Neural progenitor cell (in vitro differentiated cells): ENCODE data around the gene CADM1. TPM values are rescaled to one million over a fixed set of nuclear protein-coding genes. Genes with fewer than 3 reads are reported as not detected.

Experiments used
- DNase-seq: peaks from one replicate; pipeline ENCODE4 v3.0.0-alpha.2; 2016; ENCODE audit warnings: low spot score
- H2AFZ ChIP-seq: fragments of 200-600 bp; sonication (generic); replicated peaks from 2 replicates; pipeline ENCODE4 v1.6.1; 2016; ENCODE audit warnings: antibody characterized with exemption
- H3F3A ChIP-seq: fragments of 200-600 bp; sonication (generic); 2 replicates; pipeline ENCODE4 v1.6.1; 2016; ENCODE audit warnings: antibody characterized with exemption, low read depth
- H3K27ac ChIP-seq: fragments of 200-600 bp; sonication (generic); 2 replicates; pipeline ENCODE4 v1.5.1; 2016; ENCODE audit warnings: mild to moderate bottlenecking
- H3K27me3 ChIP-seq: fragments of 200-600 bp; sonication (generic); 2 replicates; pipeline ENCODE4 v1.6.1; 2016; ENCODE audit warnings: mild to moderate bottlenecking, moderate library complexity
- H3K36me3 ChIP-seq: fragments of 200-600 bp; sonication (generic); 2 replicates; pipeline ENCODE4 v1.5.1; 2016
- H3K4me1 ChIP-seq: fragments of 200-600 bp; sonication (generic); 2 replicates; pipeline ENCODE4 v1.6.1; 2016; ENCODE audit warnings: mixed run types
- H3K4me2 ChIP-seq: fragments of 200-600 bp; sonication (generic); 2 replicates; pipeline ENCODE4 v1.6.1; 2016
- H3K4me3 ChIP-seq: fragments of 200-600 bp; sonication (generic); 2 replicates; pipeline ENCODE4 v1.5.1; 2016
- H3K79me2 ChIP-seq: fragments of 200-600 bp; sonication (generic); 2 replicates; pipeline ENCODE4 v1.6.1; 2016; ENCODE audit warnings: low read depth
- H3K9ac ChIP-seq: fragments of 200-600 bp; sonication (generic); 2 replicates; pipeline ENCODE4 v1.6.1; 2016
- H3K9me3 ChIP-seq: fragments of 200-600 bp; sonication (generic); 2 replicates; pipeline ENCODE4 v1.5.1; 2016; ENCODE audit warnings: low read depth
- H4K20me1 ChIP-seq: fragments of 200-600 bp; sonication (generic); 2 replicates; pipeline ENCODE4 v1.6.1; 2016; ENCODE audit warnings: low read depth
- H3K27ac Mint-ChIP-seq: 3 replicates; pipeline ENCODE4 v1.8.0; 2021; ENCODE audit warnings: mixed read lengths
- H3K27me3 Mint-ChIP-seq: 2 replicates; pipeline ENCODE4 v1.8.0; 2022; ENCODE audit warnings: low read depth, mild to moderate bottlenecking, inconsistent platforms, moderate library complexity, mixed read lengths; ENCODE audit not compliant: insufficient read depth
- H3K36me3 Mint-ChIP-seq: 3 replicates; pipeline ENCODE4 v1.8.0; 2021; ENCODE audit warnings: mixed read lengths
- H3K4me1 Mint-ChIP-seq: 3 replicates; pipeline ENCODE4 v1.8.0; 2021; ENCODE audit warnings: mixed read lengths
- H3K4me3 Mint-ChIP-seq: 3 replicates; pipeline ENCODE4 v1.8.0; 2021; ENCODE audit warnings: mild to moderate bottlenecking, moderate library complexity, mixed read lengths
- H3K9me3 Mint-ChIP-seq: 3 replicates; pipeline ENCODE4 v1.8.0; 2020; ENCODE audit warnings: mixed read lengths
- EZH2 ChIP-seq: fragments of 200-600 bp; sonication (generic); IDR thresholded peaks from 2 replicates; pipeline ENCODE4 v1.6.1; 2017; ENCODE audit warnings: antibody characterized with exemption, mild to moderate bottlenecking, moderate library complexity
- EZH2phosphoT487 ChIP-seq: fragments of 200-600 bp; sonication (generic); IDR thresholded peaks from 2 replicates; pipeline ENCODE4 v1.6.1; 2017; ENCODE audit warnings: antibody characterized with exemption
- total RNA-seq: library from RNA; depleted of rRNA; stranded (reverse); fragments of >200 nt; gene quantifications from 2 replicates; pipeline ENCODE4 v1.2.3, GENCODE V29; 2015; ENCODE audit warnings: low replicate concordance
- TF ChIP-seq, protein P1 (sequence below): fragments of 200-600 bp; sonication (generic); IDR thresholded peaks from 2 replicates; pipeline ENCODE4 v1.5.1; 2017; ENCODE audit warnings: antibody characterized with exemption, mild to moderate bottlenecking

CADM1 gene
- total RNA-seq, 1 donor from 2014 or later, result 123 TPM

DNA sequence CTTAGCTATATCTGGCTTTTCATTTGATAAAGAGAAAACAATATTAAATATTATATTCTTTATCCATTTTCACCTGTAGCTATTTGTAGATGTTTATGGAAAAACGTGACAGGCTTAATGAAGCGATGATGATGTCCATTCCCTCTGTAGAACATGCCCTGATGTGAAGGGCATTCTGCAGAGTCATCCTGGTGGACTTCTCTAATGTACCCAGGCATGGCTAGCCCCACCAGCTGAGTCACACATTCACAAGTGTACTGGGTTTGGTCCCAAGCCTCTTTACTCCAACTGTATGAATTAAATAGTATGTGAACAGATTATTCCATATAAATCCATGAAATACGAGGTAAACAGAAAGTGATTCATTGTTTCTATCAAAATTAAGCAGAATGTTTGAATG is 139.3 kb downstream of the CADM1 start:
- TF ChIP-seq EZH2phosphoT487 (no peak), EZH2 (no peak)
- TF ChIP-seq, protein P1, sequence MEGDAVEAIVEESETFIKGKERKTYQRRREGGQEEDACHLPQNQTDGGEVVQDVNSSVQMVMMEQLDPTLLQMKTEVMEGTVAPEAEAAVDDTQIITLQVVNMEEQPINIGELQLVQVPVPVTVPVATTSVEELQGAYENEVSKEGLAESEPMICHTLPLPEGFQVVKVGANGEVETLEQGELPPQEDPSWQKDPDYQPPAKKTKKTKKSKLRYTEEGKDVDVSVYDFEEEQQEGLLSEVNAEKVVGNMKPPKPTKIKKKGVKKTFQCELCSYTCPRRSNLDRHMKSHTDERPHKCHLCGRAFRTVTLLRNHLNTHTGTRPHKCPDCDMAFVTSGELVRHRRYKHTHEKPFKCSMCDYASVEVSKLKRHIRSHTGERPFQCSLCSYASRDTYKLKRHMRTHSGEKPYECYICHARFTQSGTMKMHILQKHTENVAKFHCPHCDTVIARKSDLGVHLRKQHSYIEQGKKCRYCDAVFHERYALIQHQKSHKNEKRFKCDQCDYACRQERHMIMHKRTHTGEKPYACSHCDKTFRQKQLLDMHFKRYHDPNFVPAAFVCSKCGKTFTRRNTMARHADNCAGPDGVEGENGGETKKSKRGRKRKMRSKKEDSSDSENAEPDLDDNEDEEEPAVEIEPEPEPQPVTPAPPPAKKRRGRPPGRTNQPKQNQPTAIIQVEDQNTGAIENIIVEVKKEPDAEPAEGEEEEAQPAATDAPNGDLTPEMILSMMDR, result no peak
- Mint-ChIP-seq H3K27ac (no peak overlapping the region), H3K9me3 (no peaks in the 10 kb centered on the region), H3K36me3 (no peaks in the 10 kb centered on the region), H3K27me3 (no peaks in the 10 kb centered on the region), H3K4me3 (no peak overlapping the region), H3K4me1 (peaks cover 6% of the 10 kb centered on the region)
- Histone ChIP-seq H2AFZ (no peak overlapping the region), H3K27me3 (no peaks in the 10 kb centered on the region), H3K9ac (no peak overlapping the region), H3F3A (no peaks in the 10 kb centered on the region), H3K79me2 (no peaks in the 10 kb centered on the region), H3K27ac (no peak overlapping the region), H3K4me1 (no peaks in the 10 kb centered on the region), H3K4me3 (no peak overlapping the region), H3K36me3 (no peaks in the 10 kb centered on the region), H3K9me3 (no peaks in the 10 kb centered on the region), H4K20me1 (no peaks in the 10 kb centered on the region), H3K4me2 (no peak overlapping the region)
- no peak for DNase-seq

DNA sequence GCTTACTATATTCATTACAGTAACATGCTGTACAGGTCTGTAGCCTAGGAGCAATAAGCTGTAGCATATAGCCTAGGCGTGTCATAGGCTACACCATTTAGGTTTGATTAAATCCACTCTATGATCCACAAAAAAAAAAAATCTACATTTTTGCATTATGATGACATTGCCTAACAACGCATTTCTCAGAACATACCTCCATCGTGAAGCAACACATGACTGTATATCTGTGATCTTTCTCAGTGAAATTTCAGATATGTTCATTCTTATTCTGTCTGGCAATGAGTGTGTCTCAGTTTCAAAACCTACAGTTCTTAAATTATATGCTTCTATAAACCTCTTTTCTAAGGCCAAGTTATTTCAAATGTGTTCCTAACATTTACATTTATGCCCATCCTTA is 140.3 kb downstream of the CADM1 start:
- H3K4me2 ChIP-seq, result no peak overlapping the region
- DNase-seq, result no peak
- no peaks in the 10 kb centered on the region for H3K9me3 ChIP-seq
- no peak overlapping the region for H2AFZ ChIP-seq
- H3K4me3 ChIP-seq, result no peak overlapping the region
- no peaks in the 10 kb centered on the region for H3F3A ChIP-seq
- no peak overlapping the region for H3K9ac ChIP-seq
- Mint-ChIP-seq H3K27ac (no peak overlapping the region), H3K4me1 (no peaks in the 10 kb centered on the region), H3K9me3 (no peaks in the 10 kb centered on the region), H3K4me3 (no peak overlapping the region), H3K36me3 (no peaks in the 10 kb centered on the region), H3K27me3 (no peaks in the 10 kb centered on the region)
- no peaks in the 10 kb centered on the region for H3K27me3 ChIP-seq
- no peaks in the 10 kb centered on the region for H3K36me3 ChIP-seq
- no peak for TF ChIP-seq EZH2
- TF ChIP-seq EZH2phosphoT487, result no peak
- TF ChIP-seq, protein P1, result no peak
- H4K20me1 ChIP-seq, result no peaks in the 10 kb centered on the region
- H3K79me2 ChIP-seq, result no peaks in the 10 kb centered on the region
- no peak overlapping the region for H3K27ac ChIP-seq
- H3K4me1 ChIP-seq, result no peaks in the 10 kb centered on the region

DNA sequence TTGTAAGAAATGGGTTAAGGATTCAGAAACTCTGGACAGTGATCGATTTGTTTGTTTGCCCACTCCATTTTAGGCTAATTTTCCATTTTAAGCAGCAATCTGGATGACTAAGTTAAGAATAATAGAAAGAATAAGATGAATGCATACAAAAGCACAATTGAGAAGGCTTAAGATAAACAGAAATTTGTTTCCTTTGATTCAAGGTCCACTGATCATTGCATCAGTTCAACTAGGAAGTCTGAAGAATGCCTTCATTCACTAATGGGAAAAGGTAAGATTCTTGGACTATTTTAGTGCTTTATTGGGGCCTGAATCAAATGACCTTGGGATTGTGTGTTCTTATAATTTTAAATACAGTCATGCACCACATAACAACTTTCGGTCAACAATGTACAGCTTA is 140.8 kb downstream of the CADM1 start:
- H3K4me1 ChIP-seq, result no peaks in the 10 kb centered on the region
- H3K36me3 Mint-ChIP-seq, result peaks cover 3% of the 10 kb centered on the region
- no peaks in the 10 kb centered on the region for H3K36me3 ChIP-seq
- H3K4me1 Mint-ChIP-seq, result no peaks in the 10 kb centered on the region
- no peak overlapping the region for H3K9ac ChIP-seq
- H2AFZ ChIP-seq, result no peak overlapping the region
- H3F3A ChIP-seq, result no peaks in the 10 kb centered on the region
- H3K27me3 Mint-ChIP-seq, result no peaks in the 10 kb centered on the region
- TF ChIP-seq, protein P1, result no peak
- TF ChIP-seq EZH2phosphoT487 (no peak), EZH2 (no peak)
- DNase-seq, result no peak
- H4K20me1 ChIP-seq, result no peaks in the 10 kb centered on the region
- H3K4me2 ChIP-seq, result no peak overlapping the region
- no peaks in the 10 kb centered on the region for H3K9me3 ChIP-seq
- H3K4me3 Mint-ChIP-seq, result no peak overlapping the region
- no peak overlapping the region for H3K27ac Mint-ChIP-seq
- no peaks in the 10 kb centered on the region for H3K79me2 ChIP-seq
- no peaks in the 10 kb centered on the region for H3K9me3 Mint-ChIP-seq
- no peaks in the 10 kb centered on the region for H3K27me3 ChIP-seq
- no peak overlapping the region for H3K4me3 ChIP-seq
- H3K27ac ChIP-seq, result no peak overlapping the region
